PC-9 (cell line): ENCODE results near the gene STX17. TPM values are rescaled to one million over a fixed set of nuclear protein-coding genes. Genes with fewer than 3 reads are reported as not detected.

Experiments
- BruUV-seq: library from RNA; stranded (reverse); fragments of 400-500 nt; replicated peaks from 2 replicates; lab custom pipeline; 2021; lab: Mats Ljungman, UMichigan
- CTCF ChIA-PET: fragments of 300-600 bp; sonication (Branson Sonifier 250); formaldehyde crosslinking; loops from one replicate; lab custom pipeline; 2022; ENCODE audit warnings: antibody characterized with exemption; lab: Charles Lee
- POLR2A ChIA-PET: fragments of 300-600 bp; sonication (Branson Sonifier 250); formaldehyde crosslinking; loops from one replicate; lab custom pipeline; 2022; ENCODE audit warnings: antibody characterized with exemption; ENCODE audit not compliant: unreplicated experiment; lab: Charles Lee
- DNase-seq, 2 experiments: peaks; one replicate each; pipeline versions ENCODE4 v3.0.0 to v3.0.0-alpha.2; 2015 to 2022; ENCODE audit warnings: mixed read lengths in 1 of 2
- H2AFZ ChIP-seq: fragments of 200-600 bp; sonication (generic); 2 replicates; pipeline ENCODE4 v1.8.1; 2017; ENCODE audit warnings: antibody characterized with exemption
- H3F3A ChIP-seq: fragments of 200-600 bp; sonication (generic); 2 replicates; pipeline ENCODE4 v1.8.1; 2017; ENCODE audit warnings: antibody characterized with exemption, mild to moderate bottlenecking, low read depth; ENCODE audit not compliant: insufficient read depth
- H3K27ac ChIP-seq: fragments of 200-600 bp; sonication (generic); 2 replicates; pipeline ENCODE4 v1.6.1; 2016; ENCODE audit warnings: mixed run types
- H3K27me3 ChIP-seq: fragments of 200-600 bp; sonication (generic); 2 replicates; pipeline ENCODE4 v1.6.1; 2016; ENCODE audit warnings: low read depth, mixed run types; ENCODE audit not compliant: insufficient read depth
- H3K36me3 ChIP-seq: fragments of 200-600 bp; sonication (generic); 2 replicates; pipeline ENCODE4 v1.6.1; 2016; ENCODE audit warnings: low read depth, mixed run types
- H3K4me1 ChIP-seq: fragments of 200-600 bp; sonication (generic); replicated peaks from 2 replicates; pipeline ENCODE4 v1.6.1; 2016; ENCODE audit warnings: mixed run types; ENCODE audit not compliant: insufficient read depth
- H3K4me2 ChIP-seq: fragments of 200-600 bp; sonication (generic); 2 replicates; pipeline ENCODE4 v1.6.1; 2017; ENCODE audit warnings: mixed run types
- H3K4me3 ChIP-seq: fragments of 200-600 bp; sonication (generic); 2 replicates; pipeline ENCODE4 v1.6.1; 2016; ENCODE audit warnings: mixed run types
- H3K79me2 ChIP-seq: fragments of 200-600 bp; sonication (generic); 2 replicates; pipeline ENCODE4 v1.6.1; 2017; ENCODE audit warnings: low read depth, mixed run types
- H3K9me2 ChIP-seq: fragments of 200-600 bp; sonication (generic); 2 replicates; pipeline ENCODE4 v1.8.1; 2017; ENCODE audit warnings: mild to moderate bottlenecking; ENCODE audit not compliant: insufficient read depth
- H3K9me3 ChIP-seq: fragments of 200-600 bp; sonication (generic); 2 replicates; pipeline ENCODE4 v1.8.1; 2016; ENCODE audit warnings: low read depth; ENCODE audit not compliant: insufficient read depth
- H4K20me1 ChIP-seq: fragments of 200-600 bp; sonication (generic); 2 replicates; pipeline ENCODE4 v1.8.1; 2017; ENCODE audit not compliant: insufficient read depth
- CTCF ChIP-seq: fragments of 200-600 bp; sonication (generic); conservative IDR thresholded peaks from 2 replicates; pipeline ENCODE4 v1.6.1; 2017; ENCODE audit warnings: mixed run types, antibody characterized with exemption, mild to moderate bottlenecking, moderate library complexity
- EZH2 ChIP-seq: fragments of 200-600 bp; sonication (generic); IDR thresholded peaks from 2 replicates; pipeline ENCODE4 v1.8.0; 2017; ENCODE audit warnings: antibody characterized with exemption, low read depth
- intact Hi-C: fragments of 100-400 bp; cut with micrococcal nuclease; formaldehyde crosslinking; loops from one replicate; pipeline ENCODE4 v1.10.0; 2022; ENCODE audit not compliant: unreplicated experiment
- total RNA-seq: library from RNA; stranded (reverse); gene quantifications from 2 replicates; pipeline ENCODE4 v1.2.3, GENCODE V29; 2021

Gene STX17
- total RNA-seq, 1 experiment from 2014 or later = 46.3 TPM

GRCh38 chr9:99911600-99911999, 5.1 kb downstream of the STX17 start:
- no peak overlapping the region for H3K27ac ChIP-seq
- ChIA-PET CTCF (interaction anchor here (0.6 kb wide), 1 partner anchor 611 kb away, joined by 3 read pairs; no protein-coding TSS in a partner anchor), POLR2A (no interaction called here)
- no peak for TF ChIP-seq EZH2
- DNase-seq = no peak
- H3K9me2 ChIP-seq = no peaks in the 10 kb centered on the region
- H3K4me3 ChIP-seq = no peak overlapping the region
- no peak overlapping the region for H2AFZ ChIP-seq
- no peaks in the 10 kb centered on the region for H3F3A ChIP-seq
- peaks cover 44% of the 10 kb centered on the region for H3K79me2 ChIP-seq
- H4K20me1 ChIP-seq = peaks cover 9% of the 10 kb centered on the region; the same call in 1 of the 2 replicates
- no peaks in the 10 kb centered on the region for H3K9me3 ChIP-seq
- intact Hi-C loops = no loop called here
- no TSS peak for BruUV-seq
- peaks cover 11% of the 10 kb centered on the region; the same call in 1 of the 2 replicates for H3K36me3 ChIP-seq
- no peak overlapping the region for H3K4me2 ChIP-seq
- no peaks in the 10 kb centered on the region for H3K27me3 ChIP-seq
- H3K4me1 ChIP-seq = peaks cover 9% of the 10 kb centered on the region

GRCh38 chr9:99916650-99917049, 10.2 kb downstream of the STX17 start:
- no peaks in the 10 kb centered on the region for H3K27me3 ChIP-seq
- ChIA-PET POLR2A (no interaction called here), CTCF (no interaction called here)
- TF ChIP-seq EZH2 = no peak
- no peak for TF ChIP-seq CTCF
- BruUV-seq = no TSS peak
- no peak overlapping the region for H2AFZ ChIP-seq
- peaks cover 3% of the 10 kb centered on the region for H3K79me2 ChIP-seq
- H3K4me3 ChIP-seq = no peak overlapping the region
- no peaks in the 10 kb centered on the region for H3K9me3 ChIP-seq
- H3F3A ChIP-seq = no peaks in the 10 kb centered on the region
- no peaks in the 10 kb centered on the region for H3K4me1 ChIP-seq
- peaks cover 22% of the 10 kb centered on the region for H3K36me3 ChIP-seq
- H4K20me1 ChIP-seq = peaks cover 5% of the 10 kb centered on the region; the same call in 1 of the 2 replicates
- intact Hi-C loops = no loop called here
- H3K4me2 ChIP-seq = no peak overlapping the region
- H3K27ac ChIP-seq = no peak overlapping the region
- H3K9me2 ChIP-seq = no peaks in the 10 kb centered on the region
- DNase-seq = no peak

- H3K4me2 ChIP-seq = no peak overlapping the region
- H3K79me2 ChIP-seq = no peaks in the 10 kb centered on the region
- H3K4me1 ChIP-seq = no peaks in the 10 kb centered on the region
- H3F3A ChIP-seq = no peaks in the 10 kb centered on the region
- no peaks in the 10 kb centered on the region for H3K9me3 ChIP-seq
- H3K27ac ChIP-seq = no peak overlapping the region
- H3K36me3 ChIP-seq = peaks cover 32% of the 10 kb centered on the region
- no peaks in the 10 kb centered on the region for H3K9me2 ChIP-seq
- no peaks in the 10 kb centered on the region for H3K27me3 ChIP-seq
- no peak overlapping the region for H2AFZ ChIP-seq
- intact Hi-C loops = no loop called here
- DNase-seq = no peak
- H3K4me3 ChIP-seq = no peak overlapping the region
- CTCF ChIA-PET = no interaction called here
- BruUV-seq = no TSS peak
- peaks cover 3% of the 10 kb centered on the region; the same call in 1 of the 2 replicates for H4K20me1 ChIP-seq
- POLR2A ChIA-PET = no interaction called here
- TF ChIP-seq CTCF = no peak
- TF ChIP-seq EZH2 = no peak
These were observed 11.7 kb downstream of the STX17 start for GRCh38 chr9:99918134-99918533.

- ChIA-PET CTCF (no interaction called here), POLR2A (interaction anchor here (0.6 kb wide), 1 partner anchor 510 kb away, joined by 3 read pairs; no protein-coding TSS in a partner anchor)
- Histone ChIP-seq H3K27ac (no peak overlapping the region), H3K36me3 (peaks cover 32% of the 10 kb centered on the region), H3K4me3 (no peak overlapping the region), H2AFZ (no peak overlapping the region), H3F3A (no peaks in the 10 kb centered on the region), H3K9me2 (no peaks in the 10 kb centered on the region), H3K27me3 (no peaks in the 10 kb centered on the region), H3K79me2 (no peaks in the 10 kb centered on the region), H3K4me1 (no peaks in the 10 kb centered on the region), H4K20me1 (peaks cover 3% of the 10 kb centered on the region; the same call in 1 of the 2 replicates), H3K4me2 (no peak overlapping the region), H3K9me3 (0 out of 2 replicates have a peak, but pooled peaks cover 3% of the 10 kb centered on the region)
- intact Hi-C loops = no loop called here
- TF ChIP-seq CTCF = no peak
- no peak for TF ChIP-seq EZH2
- no TSS peak for BruUV-seq
- DNase-seq = no peak
These were observed 13.5 kb downstream of the STX17 start for GRCh38 chr9:99919930-99920329.
